Measurements from ENCODE around the gene YJU2. TPM values are rescaled to one million over a fixed set of nuclear protein-coding genes. Genes with fewer than 3 reads are reported as not detected.
"Not testable (repeated sequence)": the region's sequence is repeated elsewhere in the genome, so short reads cannot be mapped to it uniquely, and the experiment has no call there.

YJU2 gene
- total RNA-seq, 4 donors from 2014 or later, result 19.4 to 33.9 (median 24.0) TPM

DNA sequence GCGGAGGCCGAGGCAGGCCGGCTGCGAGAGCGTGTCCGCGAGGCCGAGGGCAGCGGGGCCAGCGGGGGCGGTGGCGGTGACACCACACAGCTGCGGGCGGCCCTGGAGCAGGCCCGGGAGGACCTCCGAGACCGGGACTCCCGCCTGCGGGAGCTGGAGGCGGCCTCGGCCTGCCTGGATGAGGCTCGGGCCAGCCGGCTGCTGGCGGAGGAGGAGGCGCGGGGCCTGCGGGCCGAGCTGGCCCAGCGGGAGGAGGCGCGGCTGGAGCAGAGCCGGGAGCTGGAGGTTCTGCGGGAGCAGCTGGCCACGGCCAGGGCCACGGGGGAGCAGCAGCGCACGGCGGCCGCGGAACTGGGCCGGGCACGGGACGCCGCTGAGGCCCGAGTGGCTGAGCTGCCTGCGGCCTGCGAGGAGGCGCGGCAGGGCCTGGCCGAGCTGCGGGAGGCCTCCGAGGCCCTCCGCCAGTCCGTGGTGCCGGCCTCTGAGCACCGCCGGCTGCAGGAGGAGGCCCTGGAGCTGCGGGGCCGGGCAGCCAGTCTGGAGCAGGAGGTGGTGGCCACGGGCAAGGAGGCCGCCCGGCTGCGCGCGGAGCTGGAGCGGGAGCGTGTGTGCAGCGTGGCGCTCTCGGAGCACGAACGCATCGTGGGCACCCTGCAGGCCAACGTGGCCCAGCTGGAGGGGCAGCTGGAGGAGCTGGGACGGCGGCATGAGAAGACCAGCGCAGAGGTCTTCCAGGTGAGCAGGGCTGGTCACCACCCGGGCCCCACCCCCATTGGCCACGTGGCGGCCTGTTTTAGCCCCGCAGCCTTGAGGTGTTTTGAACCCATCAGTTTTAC is 29.2 kb upstream of the YJU2 start:
- Histone ChIP-seq H3K4me3 (no peak overlapping the region), H3K27me3 (no peaks in the 10 kb centered on the region), H3K9me3 (peaks cover 0 to 3% (median 0%) of the 10 kb centered on the region in 4 donors), H3K36me3 (no peaks in the 10 kb centered on the region), H3K4me1 (no peaks in the 10 kb centered on the region), H3K27ac (no peak overlapping the region)
- 94% methylated on average over 24 to 70 of the region's 81 CpGs for WGBS, 2 donors
- TF ChIP-seq EP300 (IDR thresholded peaks at IDR 0.05) (no peak), CTCF (IDR thresholded peaks at IDR 0.05) (no peak), POLR2A (IDR thresholded peaks at IDR 0.05) (no peak)
- no peak for DNase-seq (ENCODE audit: low spot score in 2 of 2)

GRCh38 chr19:4218523-4218922 is 28.4 kb upstream of the YJU2 start:
- not testable (repeated sequence) for DNase-seq (ENCODE audit: low spot score in 2 of 2); H3K27ac ChIP-seq; H3K4me3 ChIP-seq; H3K4me1 ChIP-seq; H3K36me3 ChIP-seq; H3K9me3 ChIP-seq; H3K27me3 ChIP-seq
- WGBS, 2 donors, result 86 to 88% methylated on average over 1 of the region's 1 CpG

- Histone ChIP-seq H3K9me3 (peaks cover 0 to 3% (median 0%) of the 10 kb centered on the region in 4 donors), H3K4me3 (no peak overlapping the region), H3K27me3 (no peaks in the 10 kb centered on the region), H3K27ac (no peak overlapping the region), H3K36me3 (no peaks in the 10 kb centered on the region), H3K4me1 (no peaks in the 10 kb centered on the region)
- no peak for DNase-seq (ENCODE audit: low spot score in 2 of 2)
- TF ChIP-seq CTCF (IDR thresholded peaks at IDR 0.05), result no peak
- no peak for TF ChIP-seq POLR2A (IDR thresholded peaks at IDR 0.05)
- no peak for TF ChIP-seq EP300 (IDR thresholded peaks at IDR 0.05)
- WGBS, 2 donors, result 90% methylated on average over 7 of the region's 7 CpGs
Observed at GRCh38 chr19:4220188-4220587, 26.7 kb upstream of the YJU2 start.

- no peak for DNase-seq (ENCODE audit: low spot score in 2 of 2)
- no peaks in the 10 kb centered on the region for H3K9me3 ChIP-seq
- 38 to 58% methylated on average over 15 of the region's 15 CpGs for WGBS, 2 donors
- H3K4me3 ChIP-seq, result no peak overlapping the region
- TF ChIP-seq CTCF (IDR thresholded peaks at IDR 0.05) (no peak), EP300 (IDR thresholded peaks at IDR 0.05) (no peak), POLR2A (IDR thresholded peaks at IDR 0.05) (no peak)
- H3K27ac ChIP-seq, result no peak overlapping the region
- peaks cover 0 to 16% of the 10 kb centered on the region in 2 donors for H3K27me3 ChIP-seq
- H3K36me3 ChIP-seq, result no peaks in the 10 kb centered on the region
- H3K4me1 ChIP-seq, result peaks cover 0 to 8% (median 0%) of the 10 kb centered on the region in 4 donors
Observed at GRCh38 chr19:4224470-4224869, 22.4 kb upstream of the YJU2 start.

- DNase-seq (ENCODE audit: low spot score in 2 of 2), result no peak
- no peaks in the 10 kb centered on the region for H3K36me3 ChIP-seq
- H3K27me3 ChIP-seq, result peaks cover 0 to 30% of the 10 kb centered on the region in 2 donors
- no peak overlapping the region for H3K27ac ChIP-seq
- no peak overlapping the region for H3K4me3 ChIP-seq
- H3K4me1 ChIP-seq, result peaks cover 0 to 10% (median 0%) of the 10 kb centered on the region in 4 donors
- WGBS, 2 donors, result 78 to 86% methylated on average over 8 of the region's 8 CpGs
- no peaks in the 10 kb centered on the region for H3K9me3 ChIP-seq
- no peak for TF ChIP-seq CTCF (IDR thresholded peaks at IDR 0.05)
- no peak for TF ChIP-seq POLR2A (IDR thresholded peaks at IDR 0.05)
- no peak for TF ChIP-seq EP300 (IDR thresholded peaks at IDR 0.05)
Observed at GRCh38 chr19:4225885-4226284, 21.0 kb upstream of the YJU2 start.

All from tibial nerve (tissue), 4 donors.